ENCODE measurements around the gene TREX2.

Gene TREX2

GRCh38 chrX:153426204-153426603 lies 19.7 kb downstream of the TREX2 start:
- FAIRE-seq = no peak
- TF ChIP-seq CTCF (IDR thresholded peaks at IDR 0.05; ENCODE audit: insufficient read depth, missing control alignments) = no peak

GRCh38 chrX:153423652-153424051 lies 22.2 kb downstream of the TREX2 start:
- DNase-seq (ENCODE audit: insufficient read length, low spot score) = no peak
- TF ChIP-seq CTCF (IDR thresholded peaks at IDR 0.05; ENCODE audit: insufficient read depth, missing control alignments) = no peak
- no peak for FAIRE-seq

More at GRCh38 chrX:153426204-153426603, 19.7 kb downstream of the TREX2 start:
- DNase-seq (ENCODE audit: insufficient read length, low spot score) = no peak

GRCh38 chrX:153421856-153422255 lies 24.0 kb downstream of the TREX2 start:
- TF ChIP-seq CTCF (IDR thresholded peaks at IDR 0.05; ENCODE audit: insufficient read depth, missing control alignments) = no peak
- no peak for DNase-seq (ENCODE audit: insufficient read length, low spot score)
- FAIRE-seq = no peak

- no peak for TF ChIP-seq CTCF (IDR thresholded peaks at IDR 0.05; ENCODE audit: insufficient read depth, missing control alignments)
- FAIRE-seq = no peak
- DNase-seq (ENCODE audit: insufficient read length, low spot score) = no peak
These were observed 24.8 kb downstream of the TREX2 start for GRCh38 chrX:153420851-153421599.

GRCh38 chrX:153417637-153418036 lies 28.2 kb downstream of the TREX2 start:
- FAIRE-seq = no peak
- TF ChIP-seq CTCF (IDR thresholded peaks at IDR 0.05; ENCODE audit: insufficient read depth, missing control alignments) = no peak

GRCh38 chrX:153416781-153417450 lies 28.9 kb downstream of the TREX2 start:
- TF ChIP-seq CTCF (IDR thresholded peaks at IDR 0.05; ENCODE audit: insufficient read depth, missing control alignments) = no peak
- FAIRE-seq = no peak
- DNase-seq (ENCODE audit: insufficient read length, low spot score) = no peak

More at GRCh38 chrX:153417637-153418036, 28.2 kb downstream of the TREX2 start:
- DNase-seq (ENCODE audit: insufficient read length, low spot score) = no peak

Data from D721Med (cell line).